GM21786 (cell line): Measurements from ENCODE around the gene TMPRSS6.

Experiments used
- ATAC-seq: cut with Tn5 transposase; IDR thresholded peaks from one replicate; pipeline ENCODE4 v1.9.1; 2021; ENCODE audit not compliant: unreplicated experiment

TMPRSS6 gene

GRCh38 chr22:37017356-37017755, 92.2 kb downstream of the TMPRSS6 start:
- no peak for ATAC-seq

GRCh38 chr22:37016134-37016910, 93.2 kb downstream of the TMPRSS6 start:
- ATAC-seq = no peak

GRCh38 chr22:37015587-37015878, 94.0 kb downstream of the TMPRSS6 start:
- ATAC-seq = no peak
